Osteoblast (primary cell): ENCODE measurements around the gene EPHB4. TPM values are rescaled to one million over a fixed set of nuclear protein-coding genes. Genes with fewer than 3 reads are reported as not detected.

Source experiments
- DNase-seq: peaks from one replicate; pipeline ENCODE4 v3.0.0; 2011; ENCODE audit warnings: low spot score, mixed read lengths; ENCODE audit not compliant: insufficient read length; ENCODE audit errors: missing footprints
- H2AFZ ChIP-seq: 2 replicates; pipeline ENCODE4 v1.6.0; 2011; ENCODE audit warnings: mild to moderate bottlenecking, low read length
- H3K27ac ChIP-seq: 2 replicates; pipeline ENCODE4 v1.5.1; 2011; ENCODE audit warnings: mild to moderate bottlenecking, low read depth, low read length, moderate library complexity
- H3K27me3 ChIP-seq: 2 replicates; pipeline ENCODE4 v1.6.0; 2012; ENCODE audit warnings: mild to moderate bottlenecking, control low read depth, inconsistent platforms, low read length, moderate library complexity; ENCODE audit not compliant: insufficient read depth
- H3K36me3 ChIP-seq: 2 replicates; pipeline ENCODE4 v1.5.1; 2011; ENCODE audit warnings: mild to moderate bottlenecking, low read length, control low read depth, moderate library complexity; ENCODE audit not compliant: insufficient read depth
- H3K4me1 ChIP-seq: 2 replicates; pipeline ENCODE4 v1.5.1; 2011; ENCODE audit warnings: mild to moderate bottlenecking, low read length, control low read depth, moderate library complexity; ENCODE audit not compliant: insufficient read depth
- H3K4me2 ChIP-seq: 2 replicates; pipeline ENCODE4 v1.6.0; 2011; ENCODE audit warnings: mild to moderate bottlenecking, low read length; ENCODE audit not compliant: insufficient read depth
- H3K4me3 ChIP-seq: fragments of 200-600 bp; sonication (generic); 3 replicates; pipeline ENCODE4 v1.5.1; 2012; ENCODE audit warnings: mild to moderate bottlenecking, low read length, inconsistent platforms; ENCODE audit not compliant: insufficient read depth
- H3K79me2 ChIP-seq: 2 replicates; pipeline ENCODE4 v1.6.0; 2012; ENCODE audit warnings: mild to moderate bottlenecking, low read length, control low read depth, inconsistent platforms; ENCODE audit not compliant: insufficient read depth
- H3K9me3 ChIP-seq: 2 replicates; pipeline ENCODE4 v1.5.1; 2011; ENCODE audit warnings: low read depth, low read length, control low read depth
- H4K20me1 ChIP-seq: 2 replicates; pipeline ENCODE4 v1.6.0; 2012; ENCODE audit warnings: mild to moderate bottlenecking, low read length, control low read depth; ENCODE audit not compliant: insufficient read depth
- CTCF ChIP-seq: IDR thresholded peaks from 2 replicates; pipeline ENCODE4 v1.5.1; 2011; ENCODE audit warnings: mild to moderate bottlenecking, low read depth, low read length, moderate library complexity; ENCODE audit errors: extremely low read depth
- total RNA-seq: library from RNA; depleted of rRNA; stranded (reverse); fragments of >200 nt; gene quantifications from 2 replicates; pipeline ENCODE4 v1.2.3, GENCODE V29; 2012

EPHB4 gene
- 41.8 and 47.0 TPM in 2 replicates for total RNA-seq

DNA sequence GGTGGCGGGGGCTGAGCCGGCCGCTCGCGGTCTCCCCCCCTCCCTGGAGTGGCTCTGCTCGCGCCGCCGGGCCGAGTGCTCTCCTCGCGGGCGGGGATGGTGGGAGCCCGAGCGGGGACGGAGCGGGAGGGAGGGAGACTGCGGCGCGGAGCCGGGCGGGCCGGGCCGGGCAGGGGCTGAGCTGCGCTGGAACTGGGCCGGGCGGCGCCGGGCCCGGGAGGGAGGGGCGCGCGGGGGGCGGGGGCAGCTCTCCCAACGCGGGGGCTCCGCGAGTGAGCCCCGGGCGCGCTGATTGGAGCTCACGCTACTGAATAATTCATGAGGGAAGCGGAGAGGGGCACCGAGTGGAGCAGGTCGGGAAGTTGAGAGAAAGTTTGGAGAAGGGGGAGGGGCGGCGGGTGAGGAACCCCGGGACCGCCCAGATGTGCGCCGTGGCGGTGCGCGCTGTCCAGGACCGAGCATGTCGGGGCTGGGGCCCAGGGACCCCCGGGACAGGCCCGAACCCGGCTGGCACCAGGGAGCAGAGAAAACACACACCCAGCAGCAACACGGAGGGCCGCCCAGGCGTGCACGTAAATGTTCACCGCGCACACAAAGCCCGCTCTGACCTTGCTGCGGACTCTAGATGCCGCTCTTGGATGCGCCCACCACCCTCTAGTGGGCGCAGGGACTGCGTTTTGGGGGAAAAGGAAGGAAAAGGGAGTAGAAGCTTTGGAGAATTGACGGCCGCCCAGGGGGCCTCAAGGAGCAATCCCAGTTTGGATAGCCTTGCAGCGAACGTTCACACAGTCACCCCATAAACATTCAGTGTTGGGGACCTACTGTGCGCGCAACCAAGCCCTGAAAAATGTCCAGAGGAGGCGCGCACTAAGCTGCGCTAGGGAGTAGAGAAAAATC, at the start of gene EPHB4:
Gene EPHB4 (minus strand): TSS at position 194 of the 897 bp plus-strand sequence. CDS start 493 bp downstream, outside the sequence.
- Histone ChIP-seq H2AFZ (peak within 1 kb of the TSS; percentile 92), H3K4me3 (peak within 1 kb of the TSS; percentile 77), H3K27ac (no peak within 1 kb of the TSS)

GRCh38 chr7:100875356-100875751, 48.0 kb upstream of the EPHB4 start:
- Histone ChIP-seq H3K27me3 (no peaks in the 10 kb centered on the region), H3K79me2 (peaks cover 84% of the 10 kb centered on the region), H3K9me3 (no peaks in the 10 kb centered on the region), H3K4me1 (peaks cover 23% of the 10 kb centered on the region), H4K20me1 (peaks cover 26% of the 10 kb centered on the region), H3K4me2 (peak overlapping the region; percentile 92), H2AFZ (peak overlapping the region; percentile 59), H3K36me3 (peaks cover 76% of the 10 kb centered on the region), H3K4me3 (peak overlapping the region; percentile 97), H3K27ac (peak overlapping the region; percentile 96)
- TF ChIP-seq CTCF: no peak
- DNase-seq: peak; percentile 84

More for the DNA sequence above, at the start of gene EPHB4:
- no peaks in the 10 kb centered on the region for H3K36me3 ChIP-seq
- DNase-seq: peak; percentile 94
- H3K4me2 ChIP-seq: peak within 1 kb of the TSS; percentile 80
- H3K9me3 ChIP-seq: no peaks in the 10 kb centered on the region
- peaks cover 3% of the 10 kb centered on the region for H4K20me1 ChIP-seq
- peaks cover 19% of the 10 kb centered on the region for H3K4me1 ChIP-seq
- H3K27me3 ChIP-seq: no peaks in the 10 kb centered on the region
- TF ChIP-seq CTCF: peak; percentile 32
- H3K79me2 ChIP-seq: peaks cover 11% of the 10 kb centered on the region

DNA sequence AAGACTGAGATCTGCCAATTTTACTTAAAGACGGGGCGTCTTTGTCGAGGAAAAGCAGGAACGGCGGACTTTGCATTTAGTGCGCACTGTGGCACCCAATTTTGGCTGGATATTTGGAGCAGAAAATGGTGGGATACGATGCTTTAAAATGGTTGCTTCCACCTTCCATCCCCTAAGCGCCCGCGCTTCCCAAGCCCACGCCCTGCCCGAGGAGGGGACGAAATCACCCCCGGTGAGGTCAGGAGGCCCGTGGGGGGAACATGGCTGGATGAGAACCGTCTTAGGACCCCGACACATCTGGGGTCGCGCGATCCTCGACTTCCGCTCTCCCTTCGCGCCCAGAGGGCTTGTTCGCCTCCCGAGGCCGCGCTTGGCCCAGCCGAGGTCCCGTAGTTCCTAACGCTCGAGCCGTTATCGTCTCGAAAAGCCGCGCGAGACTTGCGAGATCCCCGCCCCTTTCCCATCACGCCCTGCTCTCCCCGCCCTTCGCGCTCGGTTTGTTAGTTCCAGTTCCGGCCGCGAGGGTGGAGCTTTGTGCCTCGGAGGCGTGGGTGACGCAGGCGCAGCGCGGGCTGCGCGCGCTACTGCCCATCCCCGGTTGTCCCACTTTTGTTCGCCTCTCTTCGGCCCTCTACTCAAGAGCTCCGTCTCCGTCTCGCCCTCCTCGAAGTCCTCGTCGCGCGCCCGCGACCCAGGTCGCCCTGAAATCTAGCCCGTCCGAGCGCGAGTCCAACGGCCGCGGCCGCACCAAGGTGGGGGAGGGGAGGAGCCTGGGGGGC, 47.4 kb upstream of the EPHB4 start, which contains the start of gene SRRT:
Gene SRRT (plus strand): TSS at position 527 of the 779 bp plus-strand sequence. CDS start 488 bp downstream, outside the sequence.
- Histone ChIP-seq H3K4me1 (peaks cover 23% of the 10 kb centered on the region), H3K27me3 (no peaks in the 10 kb centered on the region), H3K9me3 (no peaks in the 10 kb centered on the region), H3K4me2 (peak within 1 kb of the TSS; percentile 92), H4K20me1 (peaks cover 22% of the 10 kb centered on the region), H3K27ac (peak within 1 kb of the TSS; percentile 96), H3K4me3 (peak within 1 kb of the TSS; percentile 97), H2AFZ (peak within 1 kb of the TSS; percentile 95), H3K79me2 (peaks cover 84% of the 10 kb centered on the region), H3K36me3 (peaks cover 77% of the 10 kb centered on the region)
- peak; percentile 100 for DNase-seq
- peak; percentile 12 for TF ChIP-seq CTCF

DNA sequence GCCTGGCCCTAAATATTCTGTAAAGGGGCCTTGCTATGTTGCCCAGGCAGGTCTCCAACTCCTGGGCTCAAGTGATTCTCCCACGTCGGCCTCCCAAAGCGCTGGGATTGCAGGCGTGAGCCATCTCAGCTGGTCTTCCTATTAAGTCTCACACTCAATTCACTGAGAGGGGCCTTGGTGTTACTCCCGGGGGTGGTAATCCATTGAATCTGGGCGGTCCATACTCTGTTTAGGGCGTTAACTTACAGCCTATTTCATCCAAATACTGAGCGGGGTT, 46.9 kb upstream of the EPHB4 start:
- Histone ChIP-seq H3K27me3 (no peaks in the 10 kb centered on the region), H2AFZ (peak overlapping the region; percentile 95), H3K4me3 (peak overlapping the region; percentile 97), H3K4me2 (peak overlapping the region; percentile 92), H3K9me3 (no peaks in the 10 kb centered on the region), H3K79me2 (peaks cover 83% of the 10 kb centered on the region), H4K20me1 (peaks cover 18% of the 10 kb centered on the region), H3K27ac (peak overlapping the region; percentile 96), H3K4me1 (peaks cover 23% of the 10 kb centered on the region), H3K36me3 (peaks cover 71% of the 10 kb centered on the region)
- DNase-seq: no peak
- no peak for TF ChIP-seq CTCF
